Thymus (tissue), 11 donors: ENCODE measurements around the gene PARD6A. TPM values are rescaled to one million over a fixed set of nuclear protein-coding genes. Genes with fewer than 3 reads are reported as not detected.

ENCODE experiments used
- DNase-seq, 9 donors: peaks; one replicate each; pipeline ENCODE4 v3.0.0-alpha.2; 2013; ENCODE audit warnings: low spot score in 9 of 9, low read depth in 6 of 9, missing footprints in 1 of 9
- H3K27ac ChIP-seq, 2 donors: one replicate each; pipeline ENCODE4 v1.5.1; 2013; ENCODE audit warnings: control low read depth in 1 of 2, low read depth in 1 of 2, low read length in 1 of 2, mild to moderate bottlenecking in 1 of 2, moderate library complexity in 1 of 2
- H3K27me3 ChIP-seq, 2 donors: one replicate each; pipeline ENCODE4 v1.5.1; 2013; ENCODE audit warnings: low read length in 1 of 2; ENCODE audit not compliant: control insufficient read depth in 2 of 2, insufficient read depth in 1 of 2
- H3K36me3 ChIP-seq, 2 donors: one replicate each; pipeline ENCODE4 v1.5.1; 2013; ENCODE audit warnings: low read length in 1 of 2, mild to moderate bottlenecking in 1 of 2, moderate library complexity in 1 of 2; ENCODE audit not compliant: control insufficient read depth in 2 of 2, insufficient read depth in 2 of 2
- H3K4me1 ChIP-seq, 2 donors: one replicate each; pipeline ENCODE4 v1.5.1; 2013; ENCODE audit warnings: low read length in 2 of 2; ENCODE audit not compliant: control insufficient read depth in 2 of 2, insufficient read depth in 2 of 2
- H3K4me3 ChIP-seq, 2 donors: one replicate each; pipeline ENCODE4 v1.5.1; 2013; ENCODE audit warnings: low read length in 2 of 2, control low read depth in 1 of 2, mild to moderate bottlenecking in 1 of 2
- H3K9me3 ChIP-seq, 2 donors: one replicate each; pipeline ENCODE4 v1.5.1; 2013; ENCODE audit warnings: low read length in 1 of 2, mild to moderate bottlenecking in 1 of 2; ENCODE audit not compliant: control insufficient read depth in 2 of 2, insufficient read depth in 1 of 2
- WGBS: extraction: QIAGEN DNeasy Blood & Tissue Kit; methylation state at CpG from one replicate; pipeline ENCODE4 v1.1.7; 2013; 5-methylcytosine and 5-hydroxymethylcytosine counted together
- polyA plus RNA-seq: library from polyadenylated mRNA; stranded (reverse); fragments of 200-250 nt; gene quantifications from one replicate; pipeline ENCODE4 v1.2.3, GENCODE V29; 2013
- total RNA-seq: library from RNA; stranded (reverse); fragments of 120-200 nt; gene quantifications from one replicate; pipeline ENCODE4 v1.2.4, GENCODE V29; 2013
- donor health status: healthy.

Gene PARD6A
- total and polyA plus RNA-seq, 2 donors: 4.6 to 5.9 TPM

GRCh38 chr16:67675579-67675935, 14.8 kb downstream of the PARD6A start:
- Histone ChIP-seq H3K4me3 (no peak overlapping the region), H3K36me3 (peaks cover 10 to 16% of the 10 kb centered on the region in 2 donors), H3K27ac (no peak overlapping the region), H3K27me3 (no peaks in the 10 kb centered on the region), H3K4me1 (peaks cover 0 to 5% of the 10 kb centered on the region in 2 donors), H3K9me3 (no peaks in the 10 kb centered on the region)
- 98% methylated on average over 17 of the region's 17 CpGs for WGBS
- DNase-seq: no peak

- Histone ChIP-seq H3K9me3 (no peaks in the 10 kb centered on the region), H3K4me1 (peaks cover 0 to 5% of the 10 kb centered on the region in 2 donors), H3K4me3 (no peak overlapping the region), H3K36me3 (peaks cover 10 to 16% of the 10 kb centered on the region in 2 donors), H3K27ac (no peak overlapping the region), H3K27me3 (no peaks in the 10 kb centered on the region)
- 97% methylated on average over 7 of the region's 7 CpGs for WGBS
- no peak for DNase-seq
Measured at GRCh38 chr16:67675999-67676398, 15.2 kb downstream of the PARD6A start.

GRCh38 chr16:67676516-67676915, 15.8 kb downstream of the PARD6A start:
- peaks cover 0 to 5% of the 10 kb centered on the region in 2 donors for H3K4me1 ChIP-seq
- DNase-seq: no peak

GRCh38 chr16:67676939-67677338, 16.2 kb downstream of the PARD6A start:
- 84% methylated on average over 8 of the region's 8 CpGs for WGBS
- Histone ChIP-seq H3K4me3 (no peak overlapping the region), H3K9me3 (no peaks in the 10 kb centered on the region), H3K27me3 (no peaks in the 10 kb centered on the region), H3K27ac (no peak overlapping the region), H3K36me3 (peaks cover 10 to 16% of the 10 kb centered on the region in 2 donors), H3K4me1 (peaks cover 0 to 5% of the 10 kb centered on the region in 2 donors)
- DNase-seq: no peak

More at GRCh38 chr16:67676516-67676915, 15.8 kb downstream of the PARD6A start:
- Histone ChIP-seq H3K4me3 (no peak overlapping the region), H3K36me3 (peaks cover 10 to 16% of the 10 kb centered on the region in 2 donors), H3K9me3 (no peaks in the 10 kb centered on the region), H3K27ac (no peak overlapping the region), H3K27me3 (no peaks in the 10 kb centered on the region)
- 94% methylated on average over 4 of the region's 4 CpGs for WGBS

GRCh38 chr16:67677712-67678111, 17.0 kb downstream of the PARD6A start:
- no peak for DNase-seq
- Histone ChIP-seq H3K36me3 (peaks cover 10 to 16% of the 10 kb centered on the region in 2 donors), H3K27me3 (no peaks in the 10 kb centered on the region), H3K9me3 (no peaks in the 10 kb centered on the region), H3K4me1 (peaks cover 0 to 5% of the 10 kb centered on the region in 2 donors), H3K27ac (no peak overlapping the region), H3K4me3 (no peak overlapping the region)
- WGBS: 96% methylated on average over 1 of the region's 1 CpG

GRCh38 chr16:67678354-67679023, 17.7 kb downstream of the PARD6A start:
- H3K27me3 ChIP-seq: no peaks in the 10 kb centered on the region
- peaks cover 0 to 3% of the 10 kb centered on the region in 2 donors for H3K4me1 ChIP-seq
- no peak overlapping the region for H3K27ac ChIP-seq
- no peak for DNase-seq
- H3K9me3 ChIP-seq: no peaks in the 10 kb centered on the region
- 97% methylated on average over 12 of the region's 12 CpGs for WGBS
- no peak overlapping the region for H3K4me3 ChIP-seq
- peaks cover 15 to 20% of the 10 kb centered on the region in 2 donors for H3K36me3 ChIP-seq

- H3K9me3 ChIP-seq: no peaks in the 10 kb centered on the region
- over 99% methylated on average over 10 of the region's 10 CpGs for WGBS
- H3K27ac ChIP-seq: no peak overlapping the region
- H3K4me3 ChIP-seq: no peak overlapping the region
- no peaks in the 10 kb centered on the region for H3K4me1 ChIP-seq
- DNase-seq: no peak
- H3K27me3 ChIP-seq: no peaks in the 10 kb centered on the region
- peaks cover 26 to 28% of the 10 kb centered on the region in 2 donors for H3K36me3 ChIP-seq
Measured at GRCh38 chr16:67679935-67680897, 19.5 kb downstream of the PARD6A start.

- Histone ChIP-seq H3K4me3 (no peak overlapping the region), H3K4me1 (no peaks in the 10 kb centered on the region), H3K9me3 (no peaks in the 10 kb centered on the region), H3K36me3 (peaks cover 21 to 27% of the 10 kb centered on the region in 2 donors), H3K27me3 (no peaks in the 10 kb centered on the region), H3K27ac (no peak overlapping the region)
- DNase-seq: no peak
- 98% methylated on average over 4 of the region's 4 CpGs for WGBS
Measured at GRCh38 chr16:67683767-67684166, 23.0 kb downstream of the PARD6A start.
